ENCODE data around the gene C9orf50. TPM values are rescaled to one million over a fixed set of nuclear protein-coding genes. Genes with fewer than 3 reads are reported as not detected.
A peak's percentile ranks its signal among the peaks of the same experiment; 100 is the strongest.

Gene C9orf50
- polyA plus RNA-seq, 2 of the 4 experiments (the other 2 are of a cell fraction) = 0.05 to 0.10 TPM

DNA sequence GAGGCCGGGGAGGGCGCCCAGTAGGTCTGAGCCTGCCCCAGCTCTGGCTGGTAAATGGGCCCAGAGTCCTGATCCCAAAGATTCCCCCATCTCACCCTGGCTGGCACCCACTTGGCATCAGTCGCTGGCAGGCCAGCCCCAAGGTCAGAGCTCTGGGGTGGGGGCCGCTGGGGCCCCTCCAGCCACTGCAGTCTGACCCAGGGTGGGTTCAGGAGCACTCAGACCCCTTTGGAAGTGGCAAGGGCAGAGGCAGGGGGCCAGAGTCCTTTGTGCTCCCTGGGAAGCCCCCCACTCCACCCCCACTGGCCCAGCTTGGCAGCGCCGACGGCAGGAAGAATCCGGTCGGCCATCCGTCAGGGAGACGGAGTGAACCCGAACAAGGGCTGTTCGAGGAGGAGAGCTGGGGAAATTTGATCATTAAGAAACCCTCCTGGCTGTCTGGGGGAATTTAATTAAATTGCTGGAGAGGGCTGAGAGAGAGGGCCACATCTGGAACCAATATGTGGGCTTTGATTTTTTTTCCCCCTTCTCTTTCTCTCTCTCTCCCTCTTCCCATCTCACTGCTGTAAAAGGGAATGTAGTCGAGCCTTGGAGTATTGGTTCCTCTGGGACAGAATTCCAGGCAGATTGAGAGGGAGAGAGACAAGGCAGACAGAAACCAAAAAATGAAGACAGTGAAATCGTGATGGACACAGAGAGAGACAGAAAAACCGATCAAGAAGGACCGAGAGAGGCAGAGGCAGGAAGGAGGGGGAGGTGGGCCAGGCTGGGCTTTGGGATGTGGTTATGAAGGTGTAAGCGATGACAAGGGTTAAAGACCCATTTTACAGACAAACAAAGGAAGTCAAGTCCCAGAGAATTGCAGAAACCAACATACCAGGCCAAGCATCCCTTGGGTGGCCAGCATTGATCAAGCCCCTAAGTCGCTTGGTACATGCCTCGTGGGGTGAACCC lies 29.1 kb upstream of the C9orf50 start (continued):
- TF ChIP-seq, protein P1, sequence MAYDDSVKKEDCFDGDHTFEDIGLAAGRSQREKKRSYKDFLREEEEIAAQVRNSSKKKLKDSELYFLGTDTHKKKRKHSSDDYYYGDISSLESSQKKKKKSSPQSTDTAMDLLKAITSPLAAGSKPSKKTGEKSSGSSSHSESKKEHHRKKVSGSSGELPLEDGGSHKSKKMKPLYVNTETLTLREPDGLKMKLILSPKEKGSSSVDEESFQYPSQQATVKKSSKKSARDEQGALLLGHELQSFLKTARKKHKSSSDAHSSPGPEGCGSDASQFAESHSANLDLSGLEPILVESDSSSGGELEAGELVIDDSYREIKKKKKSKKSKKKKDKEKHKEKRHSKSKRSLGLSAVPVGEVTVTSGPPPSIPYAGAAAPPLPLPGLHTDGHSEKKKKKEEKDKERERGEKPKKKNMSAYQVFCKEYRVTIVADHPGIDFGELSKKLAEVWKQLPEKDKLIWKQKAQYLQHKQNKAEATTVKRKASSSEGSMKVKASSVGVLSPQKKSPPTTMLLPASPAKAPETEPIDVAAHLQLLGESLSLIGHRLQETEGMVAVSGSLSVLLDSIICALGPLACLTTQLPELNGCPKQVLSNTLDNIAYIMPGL (CRISPR knock-in tag; IDR thresholded peaks at IDR 0.05; ENCODE audit: borderline replicate concordance) = no peak
- TF ChIP-seq, protein P2, sequence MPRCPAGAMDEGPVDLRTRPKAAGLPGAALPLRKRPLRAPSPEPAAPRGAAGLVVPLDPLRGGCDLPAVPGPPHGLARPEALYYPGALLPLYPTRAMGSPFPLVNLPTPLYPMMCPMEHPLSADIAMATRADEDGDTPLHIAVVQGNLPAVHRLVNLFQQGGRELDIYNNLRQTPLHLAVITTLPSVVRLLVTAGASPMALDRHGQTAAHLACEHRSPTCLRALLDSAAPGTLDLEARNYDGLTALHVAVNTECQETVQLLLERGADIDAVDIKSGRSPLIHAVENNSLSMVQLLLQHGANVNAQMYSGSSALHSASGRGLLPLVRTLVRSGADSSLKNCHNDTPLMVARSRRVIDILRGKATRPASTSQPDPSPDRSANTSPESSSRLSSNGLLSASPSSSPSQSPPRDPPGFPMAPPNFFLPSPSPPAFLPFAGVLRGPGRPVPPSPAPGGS (IDR thresholded peaks at IDR 0.05) = no peak
- TF ChIP-seq, protein P3, sequence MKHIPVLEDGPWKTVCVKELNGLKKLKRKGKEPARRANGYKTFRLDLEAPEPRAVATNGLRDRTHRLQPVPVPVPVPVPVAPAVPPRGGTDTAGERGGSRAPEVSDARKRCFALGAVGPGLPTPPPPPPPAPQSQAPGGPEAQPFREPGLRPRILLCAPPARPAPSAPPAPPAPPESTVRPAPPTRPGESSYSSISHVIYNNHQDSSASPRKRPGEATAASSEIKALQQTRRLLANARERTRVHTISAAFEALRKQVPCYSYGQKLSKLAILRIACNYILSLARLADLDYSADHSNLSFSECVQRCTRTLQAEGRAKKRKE (CRISPR knock-in tag; IDR thresholded peaks at IDR 0.05; ENCODE audit: low read depth) = no peak
- TF ChIP-seq, protein P4, sequence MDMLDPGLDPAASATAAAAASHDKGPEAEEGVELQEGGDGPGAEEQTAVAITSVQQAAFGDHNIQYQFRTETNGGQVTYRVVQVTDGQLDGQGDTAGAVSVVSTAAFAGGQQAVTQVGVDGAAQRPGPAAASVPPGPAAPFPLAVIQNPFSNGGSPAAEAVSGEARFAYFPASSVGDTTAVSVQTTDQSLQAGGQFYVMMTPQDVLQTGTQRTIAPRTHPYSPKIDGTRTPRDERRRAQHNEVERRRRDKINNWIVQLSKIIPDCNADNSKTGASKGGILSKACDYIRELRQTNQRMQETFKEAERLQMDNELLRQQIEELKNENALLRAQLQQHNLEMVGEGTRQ (IDR thresholded peaks at IDR 0.05) = no peak
- TF ChIP-seq JUNB (IDR thresholded peaks at IDR 0.05) = no peak
- TF ChIP-seq, protein P5, sequence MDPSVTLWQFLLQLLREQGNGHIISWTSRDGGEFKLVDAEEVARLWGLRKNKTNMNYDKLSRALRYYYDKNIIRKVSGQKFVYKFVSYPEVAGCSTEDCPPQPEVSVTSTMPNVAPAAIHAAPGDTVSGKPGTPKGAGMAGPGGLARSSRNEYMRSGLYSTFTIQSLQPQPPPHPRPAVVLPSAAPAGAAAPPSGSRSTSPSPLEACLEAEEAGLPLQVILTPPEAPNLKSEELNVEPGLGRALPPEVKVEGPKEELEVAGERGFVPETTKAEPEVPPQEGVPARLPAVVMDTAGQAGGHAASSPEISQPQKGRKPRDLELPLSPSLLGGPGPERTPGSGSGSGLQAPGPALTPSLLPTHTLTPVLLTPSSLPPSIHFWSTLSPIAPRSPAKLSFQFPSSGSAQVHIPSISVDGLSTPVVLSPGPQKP (IDR thresholded peaks at IDR 0.05; ENCODE audit: low read depth, low read length) = no peak

DNA sequence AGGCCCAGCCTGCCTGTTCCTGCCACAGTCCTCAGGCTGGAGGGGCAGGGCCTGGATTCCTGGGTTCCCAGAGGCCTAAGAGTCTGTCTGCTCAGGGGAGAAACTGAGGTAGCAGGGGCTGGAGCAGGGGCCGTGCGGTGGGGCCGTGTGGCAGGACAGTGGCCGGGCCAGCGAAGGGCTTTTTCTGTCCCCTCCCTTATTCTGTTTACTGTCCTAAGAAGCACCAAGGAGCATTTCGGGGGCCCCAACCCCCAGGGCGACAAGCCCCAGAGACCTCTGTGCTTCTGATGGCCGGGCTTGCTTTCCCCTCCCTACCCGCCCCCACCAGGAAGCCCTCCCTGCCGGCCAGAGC lies 27.8 kb upstream of the C9orf50 start:
- WGBS (ENCODE audit: missing lambda C conversion rate) = 81% methylated on average over 8 of the region's 10 CpGs
- Histone ChIP-seq H3K4me3 (no peak overlapping the region), H3K4me2 (no peak overlapping the region), H3K4me1 (peaks cover 7% of the 10 kb centered on the region; the same call in 1 of the 3 replicates), H3K27ac (peak overlapping the region in 1 of 2 experiments; percentile 43; a peak in 2 of 6 replicates), H3K9me3 (no peaks in the 10 kb centered on the region)
- no peak for FAIRE-seq
- DNase-seq (ENCODE audit: low read depth in 1 of 2, low spot score in 1 of 2) = no peak
- no peak for ATAC-seq
- POLR2A ChIA-PET = no interaction called here
- TF ChIP-seq KDM5A (IDR thresholded peaks at IDR 0.05) (no peak), CEBPB (IDR thresholded peaks at IDR 0.05) (no peak)
- CTCF ChIA-PET = no interaction called here

DNA sequence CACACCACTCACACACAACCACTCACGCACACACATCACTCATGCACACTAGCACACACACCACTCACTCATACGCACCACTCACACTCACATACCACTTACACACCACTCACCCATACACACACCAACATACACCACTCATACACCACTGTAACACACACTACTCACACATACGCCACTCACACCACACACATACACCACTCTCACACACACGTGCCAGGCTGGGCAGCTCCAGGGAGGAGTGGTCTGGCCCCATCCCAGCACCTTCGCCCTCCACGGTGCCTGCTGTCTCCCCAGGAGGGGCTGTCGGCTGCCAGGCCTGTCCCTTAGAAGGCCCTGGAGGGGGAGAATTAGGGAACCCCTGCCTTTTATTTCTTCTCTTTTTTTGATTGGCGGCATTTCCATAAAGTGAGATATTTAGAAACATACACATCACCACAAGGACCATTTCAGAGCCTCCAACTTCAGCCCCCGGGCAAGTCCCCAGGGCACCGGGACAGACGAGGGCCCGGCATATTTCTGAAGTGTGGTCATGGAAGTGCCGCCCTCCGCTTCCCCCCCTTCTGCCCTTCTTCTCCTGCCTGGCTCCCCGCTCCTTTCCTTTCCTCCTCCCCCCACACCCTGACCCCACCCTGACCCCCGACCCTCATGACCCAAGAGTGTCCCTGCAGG lies 27.3 kb upstream of the C9orf50 start:
- Histone ChIP-seq H3K27ac (peak overlapping the region in 1 of 2 experiments; percentile 43; a peak in 2 of 6 replicates), H3K4me1 (peaks cover 7% of the 10 kb centered on the region; the same call in 1 of the 3 replicates), H3K4me2 (no peak overlapping the region), H3K9me3 (no peaks in the 10 kb centered on the region), H3K4me3 (no peak overlapping the region)
- FAIRE-seq (no peak), ATAC-seq (no peak; a peak in 1 of 6 replicates), DNase-seq (ENCODE audit: low read depth in 1 of 2, low spot score in 1 of 2) (no peak)
- WGBS (ENCODE audit: missing lambda C conversion rate) = 72% methylated on average over 15 of the region's 16 CpGs
- TF ChIP-seq MAZ (IDR thresholded peaks at IDR 0.05; ENCODE audit: borderline replicate concordance, low read depth, low read length) (no peak), KDM5A (IDR thresholded peaks at IDR 0.05) (no peak), FOSL2 (IDR thresholded peaks at IDR 0.05) (no peak), FOSL2 (CRISPR knock-in tag; IDR thresholded peaks at IDR 0.05) (no peak), FOSB (CRISPR knock-in tag; IDR thresholded peaks at IDR 0.05) (no peak), ZFP36 (IDR thresholded peaks at IDR 0.05; ENCODE audit: borderline replicate concordance, partially characterized antibody) (no peak), CBX8 (IDR thresholded peaks at IDR 0.05) (no peak), CBX2 (IDR thresholded peaks at IDR 0.05; ENCODE audit: borderline replicate concordance, low read depth) (no peak), MAFK (IDR thresholded peaks at IDR 0.05; ENCODE audit: partially characterized antibody) (no peak), ESRRA (IDR thresholded peaks at IDR 0.05; ENCODE audit: borderline replicate concordance, low read length) (no peak), HOXA7 (CRISPR knock-in tag; IDR thresholded peaks at IDR 0.05) (no peak), NR3C1 (IDR thresholded peaks at IDR 0.05) (no peak)
- TF ChIP-seq, protein P4 (IDR thresholded peaks at IDR 0.05) = no peak
- TF ChIP-seq, protein P6, sequence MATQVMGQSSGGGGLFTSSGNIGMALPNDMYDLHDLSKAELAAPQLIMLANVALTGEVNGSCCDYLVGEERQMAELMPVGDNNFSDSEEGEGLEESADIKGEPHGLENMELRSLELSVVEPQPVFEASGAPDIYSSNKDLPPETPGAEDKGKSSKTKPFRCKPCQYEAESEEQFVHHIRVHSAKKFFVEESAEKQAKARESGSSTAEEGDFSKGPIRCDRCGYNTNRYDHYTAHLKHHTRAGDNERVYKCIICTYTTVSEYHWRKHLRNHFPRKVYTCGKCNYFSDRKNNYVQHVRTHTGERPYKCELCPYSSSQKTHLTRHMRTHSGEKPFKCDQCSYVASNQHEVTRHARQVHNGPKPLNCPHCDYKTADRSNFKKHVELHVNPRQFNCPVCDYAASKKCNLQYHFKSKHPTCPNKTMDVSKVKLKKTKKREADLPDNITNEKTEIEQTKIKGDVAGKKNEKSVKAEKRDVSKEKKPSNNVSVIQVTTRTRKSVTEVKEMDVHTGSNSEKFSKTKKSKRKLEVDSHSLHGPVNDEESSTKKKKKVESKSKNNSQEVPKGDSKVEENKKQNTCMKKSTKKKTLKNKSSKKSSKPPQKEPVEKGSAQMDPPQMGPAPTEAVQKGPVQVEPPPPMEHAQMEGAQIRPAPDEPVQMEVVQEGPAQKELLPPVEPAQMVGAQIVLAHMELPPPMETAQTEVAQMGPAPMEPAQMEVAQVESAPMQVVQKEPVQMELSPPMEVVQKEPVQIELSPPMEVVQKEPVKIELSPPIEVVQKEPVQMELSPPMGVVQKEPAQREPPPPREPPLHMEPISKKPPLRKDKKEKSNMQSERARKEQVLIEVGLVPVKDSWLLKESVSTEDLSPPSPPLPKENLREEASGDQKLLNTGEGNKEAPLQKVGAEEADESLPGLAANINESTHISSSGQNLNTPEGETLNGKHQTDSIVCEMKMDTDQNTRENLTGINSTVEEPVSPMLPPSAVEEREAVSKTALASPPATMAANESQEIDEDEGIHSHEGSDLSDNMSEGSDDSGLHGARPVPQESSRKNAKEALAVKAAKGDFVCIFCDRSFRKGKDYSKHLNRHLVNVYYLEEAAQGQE (IDR thresholded peaks at IDR 0.05) = no peak
- ChIA-PET POLR2A (no interaction called here), CTCF (no interaction called here)

Measured in A549 (cell line).